ENCODE measurements around the gene ADAM12.

The ADAM12 gene

GRCh38 chr10:126117196-126117595, 271.1 kb downstream of the ADAM12 start:
- Histone ChIP-seq H2AFZ (ENCODE audit: low read depth, low read length) (no peak overlapping the region), H3K4me1 (ENCODE audit: insufficient read depth, low read length) (no peaks in the 10 kb centered on the region), H3K36me3 (ENCODE audit: insufficient read depth, low read length) (no peaks in the 10 kb centered on the region), H4K20me1 (ENCODE audit: insufficient read depth, low read length) (no peaks in the 10 kb centered on the region), H3K27ac (ENCODE audit: low read length) (no peak overlapping the region), H3K4me3 (ENCODE audit: low read depth in 1 of 2, low read length in 2 of 2) (no peak overlapping the region), H3K4me2 (ENCODE audit: insufficient read depth, low read length) (no peak overlapping the region), H3K79me2 (ENCODE audit: insufficient read depth, low read length) (no peaks in the 10 kb centered on the region), H3K9ac (ENCODE audit: low read depth, low read length) (no peak overlapping the region), H3K27me3 (ENCODE audit: insufficient read depth, low read length, poor library complexity) (no peaks in the 10 kb centered on the region), H3K9me3 (ENCODE audit: insufficient read depth, low read length, severe bottlenecking) (no peaks in the 10 kb centered on the region)
- DNase-seq (no peak), ATAC-seq (ENCODE audit: insufficient read depth, low read depth) (no peak)
- no peak for TF ChIP-seq CTCF (IDR thresholded peaks at IDR 0.05; ENCODE audit: borderline replicate concordance, extremely low read depth, low read length, poor library complexity, severe bottlenecking)

GRCh38 chr10:126115886-126116285, 272.4 kb downstream of the ADAM12 start:
- no peak overlapping the region for H3K4me3 ChIP-seq (ENCODE audit: low read depth in 1 of 2, low read length in 2 of 2)
- no peak overlapping the region for H3K4me2 ChIP-seq (ENCODE audit: insufficient read depth, low read length)
- no peak for DNase-seq
- no peak for TF ChIP-seq EZH2 (IDR thresholded peaks at IDR 0.05; ENCODE audit: borderline replicate concordance, low read depth, low read length, severe bottlenecking)
- TF ChIP-seq CTCF (IDR thresholded peaks at IDR 0.05; ENCODE audit: borderline replicate concordance, extremely low read depth, low read length, poor library complexity, severe bottlenecking): no peak
- H4K20me1 ChIP-seq (ENCODE audit: insufficient read depth, low read length): no peaks in the 10 kb centered on the region
- no peaks in the 10 kb centered on the region for H3K36me3 ChIP-seq (ENCODE audit: insufficient read depth, low read length)
- no peak overlapping the region for H2AFZ ChIP-seq (ENCODE audit: low read depth, low read length)
- no peaks in the 10 kb centered on the region for H3K4me1 ChIP-seq (ENCODE audit: insufficient read depth, low read length)
- H3K27me3 ChIP-seq (ENCODE audit: insufficient read depth, low read length, poor library complexity): no peaks in the 10 kb centered on the region
- no peaks in the 10 kb centered on the region for H3K79me2 ChIP-seq (ENCODE audit: insufficient read depth, low read length)
- no peak overlapping the region for H3K9ac ChIP-seq (ENCODE audit: low read depth, low read length)
- ATAC-seq (ENCODE audit: insufficient read depth, low read depth): no peak
- no peaks in the 10 kb centered on the region for H3K9me3 ChIP-seq (ENCODE audit: insufficient read depth, low read length, severe bottlenecking)
- H3K27ac ChIP-seq (ENCODE audit: low read length): no peak overlapping the region

GRCh38 chr10:126114884-126115555, 273.3 kb downstream of the ADAM12 start:
- Histone ChIP-seq H3K36me3 (ENCODE audit: insufficient read depth, low read length) (no peaks in the 10 kb centered on the region), H3K4me2 (ENCODE audit: insufficient read depth, low read length) (no peak overlapping the region), H3K79me2 (ENCODE audit: insufficient read depth, low read length) (no peaks in the 10 kb centered on the region), H3K9me3 (ENCODE audit: insufficient read depth, low read length, severe bottlenecking) (no peaks in the 10 kb centered on the region), H2AFZ (ENCODE audit: low read depth, low read length) (no peak overlapping the region), H4K20me1 (ENCODE audit: insufficient read depth, low read length) (no peaks in the 10 kb centered on the region), H3K9ac (ENCODE audit: low read depth, low read length) (no peak overlapping the region), H3K4me3 (ENCODE audit: low read depth in 1 of 2, low read length in 2 of 2) (no peak overlapping the region), H3K4me1 (ENCODE audit: insufficient read depth, low read length) (no peaks in the 10 kb centered on the region), H3K27ac (ENCODE audit: low read length) (no peak overlapping the region), H3K27me3 (ENCODE audit: insufficient read depth, low read length, poor library complexity) (no peaks in the 10 kb centered on the region)
- no peak for ATAC-seq (ENCODE audit: insufficient read depth, low read depth)
- no peak for DNase-seq
- TF ChIP-seq CTCF (IDR thresholded peaks at IDR 0.05; ENCODE audit: borderline replicate concordance, extremely low read depth, low read length, poor library complexity, severe bottlenecking) (no peak), EZH2 (IDR thresholded peaks at IDR 0.05; ENCODE audit: borderline replicate concordance, low read depth, low read length, severe bottlenecking) (no peak)

GRCh38 chr10:126111516-126111915, 276.8 kb downstream of the ADAM12 start:
- Histone ChIP-seq H3K27me3 (ENCODE audit: insufficient read depth, low read length, poor library complexity) (no peaks in the 10 kb centered on the region), H3K9me3 (ENCODE audit: insufficient read depth, low read length, severe bottlenecking) (no peaks in the 10 kb centered on the region), H2AFZ (ENCODE audit: low read depth, low read length) (no peak overlapping the region), H4K20me1 (ENCODE audit: insufficient read depth, low read length) (no peaks in the 10 kb centered on the region), H3K4me1 (ENCODE audit: insufficient read depth, low read length) (no peaks in the 10 kb centered on the region), H3K27ac (ENCODE audit: low read length) (no peak overlapping the region), H3K9ac (ENCODE audit: low read depth, low read length) (no peak overlapping the region), H3K36me3 (ENCODE audit: insufficient read depth, low read length) (no peaks in the 10 kb centered on the region), H3K4me3 (ENCODE audit: low read depth in 1 of 2, low read length in 2 of 2) (no peak overlapping the region), H3K79me2 (ENCODE audit: insufficient read depth, low read length) (no peaks in the 10 kb centered on the region), H3K4me2 (ENCODE audit: insufficient read depth, low read length) (no peak overlapping the region)
- TF ChIP-seq CTCF (IDR thresholded peaks at IDR 0.05; ENCODE audit: borderline replicate concordance, extremely low read depth, low read length, poor library complexity, severe bottlenecking): no peak
- TF ChIP-seq EZH2 (IDR thresholded peaks at IDR 0.05; ENCODE audit: borderline replicate concordance, low read depth, low read length, severe bottlenecking): no peak
- DNase-seq (no peak), ATAC-seq (ENCODE audit: insufficient read depth, low read depth) (no peak)
